DMS 273 (cell line): Measurements from ENCODE around the gene AQP1.

Source experiments
- DNase-seq: peaks from one replicate; lab custom pipeline; 2025; ENCODE audit not compliant: unreplicated experiment; lab: John Stamatoyannopoulos, UW

The AQP1 gene

GRCh38 chr7:30911561-30911969, at the start of gene AQP1:
TSS of gene AQP1 (plus strand) at chr7:30911853. CDS start at chr7:30911910, 57 bp downstream.
- peak; percentile 71 for DNase-seq

- DNase-seq = no peak
These were observed 48.5 kb upstream of the AQP1 start for GRCh38 chr7:30862995-30863705.

GRCh38 chr7:30863706-30864035, 48.0 kb upstream of the AQP1 start:
- no peak for DNase-seq

- DNase-seq = no peak
These were observed 47.6 kb upstream of the AQP1 start for GRCh38 chr7:30864101-30864500.

- no peak for DNase-seq
These were observed 46.6 kb upstream of the AQP1 start for GRCh38 chr7:30865076-30865475.

- DNase-seq = peak; percentile 33
These were observed 45.8 kb upstream of the AQP1 start for GRCh38 chr7:30865821-30866220.

- DNase-seq = no peak
These were observed 44.7 kb upstream of the AQP1 start for GRCh38 chr7:30866939-30867338.

- no peak for DNase-seq
These were observed 44.2 kb upstream of the AQP1 start for GRCh38 chr7:30867483-30867882.

- DNase-seq = peak; percentile 42
These were observed 41.6 kb upstream of the AQP1 start for GRCh38 chr7:30869794-30870611.

GRCh38 chr7:30870821-30871518, 40.7 kb upstream of the AQP1 start:
- no peak for DNase-seq

- DNase-seq = no peak
These were observed 40.0 kb upstream of the AQP1 start for GRCh38 chr7:30871655-30872054.

- DNase-seq = no peak
These were observed 38.4 kb upstream of the AQP1 start for GRCh38 chr7:30873207-30873606.

- no peak for DNase-seq
These were observed 38.0 kb upstream of the AQP1 start for GRCh38 chr7:30873656-30874055.

- no peak for DNase-seq
These were observed 36.9 kb upstream of the AQP1 start for GRCh38 chr7:30874656-30875302.

GRCh38 chr7:30877015-30877769, 34.5 kb upstream of the AQP1 start:
- DNase-seq = peak; percentile 22

GRCh38 chr7:30877993-30878392, 33.7 kb upstream of the AQP1 start:
- no peak for DNase-seq

- peak; percentile 28 for DNase-seq
These were observed 32.2 kb upstream of the AQP1 start for GRCh38 chr7:30879139-30880124.

GRCh38 chr7:30880125-30880720, 31.4 kb upstream of the AQP1 start:
- DNase-seq = no peak

GRCh38 chr7:30880941-30881340, 30.7 kb upstream of the AQP1 start:
- DNase-seq = no peak
